ENCODE results near the gene PTGES3L. TPM values are rescaled to one million over a fixed set of nuclear protein-coding genes. Genes with fewer than 3 reads are reported as not detected.
A peak's percentile ranks its signal among the peaks of the same experiment; 100 is the strongest.

The PTGES3L gene
- total and polyA plus RNA-seq, 2 of the 13 experiments (the other 11 are each of a cell fraction or from before 2014, with no cell fraction given) = 1.2 to 2.9 TPM

DNA sequence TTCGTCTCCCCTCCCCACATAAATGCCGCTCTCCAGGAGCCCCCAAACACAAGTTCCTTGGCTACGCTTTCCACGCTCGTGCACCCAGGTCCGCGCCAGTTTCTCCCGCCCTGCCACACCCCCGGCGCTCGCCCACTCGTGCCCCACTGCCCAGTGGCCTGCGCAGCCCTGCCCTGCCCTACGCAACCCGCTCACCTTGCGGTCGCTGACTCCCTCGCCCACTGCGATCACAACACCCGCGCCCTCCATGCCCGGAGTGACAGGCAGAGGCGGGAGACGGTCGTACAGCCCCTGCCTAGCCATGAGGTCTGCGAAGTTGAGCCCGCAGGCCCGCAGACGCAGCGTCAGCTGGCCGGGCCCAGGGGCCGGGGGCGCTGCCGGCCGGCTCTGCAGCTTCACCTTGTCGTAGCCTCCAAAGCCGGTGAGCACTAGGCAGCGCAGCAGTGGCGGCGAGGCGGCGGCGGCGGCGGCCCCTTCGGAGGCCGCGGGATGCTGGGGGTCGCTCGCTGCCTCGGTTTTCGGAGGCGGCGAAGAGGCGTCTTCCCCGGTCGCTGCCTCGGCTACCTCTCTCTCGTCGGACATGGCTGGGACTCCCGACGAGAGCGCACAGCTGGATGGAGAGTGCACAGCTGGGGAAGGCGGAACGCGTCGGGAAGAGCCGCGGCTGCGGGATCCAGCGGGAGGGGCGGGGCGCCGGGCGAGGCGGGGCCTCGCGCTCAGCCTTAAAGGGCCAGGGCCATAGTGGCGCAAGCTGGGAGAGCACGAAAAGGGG is 42.0 kb upstream of the PTGES3L start, which contains the start of gene VAT1 (continued):
- TF ChIP-seq, protein P1, sequence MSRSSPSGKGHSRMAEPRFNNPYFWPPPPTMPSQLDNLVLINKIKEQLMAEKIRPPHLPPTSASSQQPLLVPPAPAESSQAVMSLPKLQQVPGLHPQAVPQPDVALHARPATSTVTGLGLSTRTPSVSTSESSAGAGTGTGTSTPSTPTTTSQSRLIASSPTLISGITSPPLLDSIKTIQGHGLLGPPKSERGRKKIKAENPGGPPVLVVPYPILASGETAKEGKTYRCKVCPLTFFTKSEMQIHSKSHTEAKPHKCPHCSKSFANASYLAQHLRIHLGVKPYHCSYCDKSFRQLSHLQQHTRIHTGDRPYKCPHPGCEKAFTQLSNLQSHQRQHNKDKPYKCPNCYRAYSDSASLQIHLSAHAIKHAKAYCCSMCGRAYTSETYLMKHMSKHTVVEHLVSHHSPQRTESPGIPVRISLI (CRISPR knock-in tag; IDR thresholded peaks at IDR 0.05; ENCODE audit: borderline replicate concordance) = 0 out of 2 replicates have a peak, but pooled peaks have one; percentile 16
- TF ChIP-seq RFXAP (CRISPR knock-in tag; IDR thresholded peaks at IDR 0.05; ENCODE audit: borderline replicate concordance) (peak; percentile 48; the same call in 1 of the 2 replicates), FOXO4 (CRISPR knock-in tag; conservative IDR thresholded peaks at IDR 0.05) (peak; percentile 98; the same call in 1 of the 2 replicates), ARID4A (CRISPR knock-in tag; IDR thresholded peaks at IDR 0.05; ENCODE audit: borderline replicate concordance) (peak; percentile 97), TEAD2 (CRISPR knock-in tag; IDR thresholded peaks at IDR 0.05) (peak; percentile 20; the same call in 1 of the 2 replicates), ZNF839 (CRISPR knock-in tag; IDR thresholded peaks at IDR 0.05; ENCODE audit: borderline replicate concordance) (peak; percentile 39; the same call in 1 of the 2 replicates), ZNF326 (CRISPR knock-in tag; IDR thresholded peaks at IDR 0.05; ENCODE audit: borderline replicate concordance) (no peak), ZNF550 (CRISPR knock-in tag; IDR thresholded peaks at IDR 0.05; ENCODE audit: borderline replicate concordance) (no peak), ATM (IDR thresholded peaks at IDR 0.05; ENCODE audit: borderline replicate concordance) (no peak), ZNF205 (CRISPR knock-in tag; IDR thresholded peaks at IDR 0.05) (peak; percentile 19; the same call in 1 of the 2 replicates), EED (CRISPR knock-in tag; IDR thresholded peaks at IDR 0.05) (peak; percentile 93; the same call in 1 of the 2 replicates), DNMT1 (CRISPR knock-in tag; IDR thresholded peaks at IDR 0.05) (peak; percentile 71; the same call in 1 of the 2 replicates), SP1 (IDR thresholded peaks at IDR 0.05) (no peak), SP1 (CRISPR knock-in tag; IDR thresholded peaks at IDR 0.05) (peak; percentile 65), ZNF282 (IDR thresholded peaks at IDR 0.05; ENCODE audit: partially characterized antibody) (no peak), ISL2 (CRISPR knock-in tag; IDR thresholded peaks at IDR 0.05) (peak; percentile 57), ZBTB38 (CRISPR knock-in tag; IDR thresholded peaks at IDR 0.05) (peak; percentile 84; the same call in 1 of the 2 replicates), GPN1 (CRISPR knock-in tag; IDR thresholded peaks at IDR 0.05; ENCODE audit: borderline replicate concordance) (no peak; the same call in 1 of the 2 replicates), NFKBIZ (CRISPR knock-in tag; IDR thresholded peaks at IDR 0.05) (no peak), CCAR2 (optimal IDR thresholded peaks at IDR 0.05; ENCODE audit: low read depth, low read length) (no peak), ZNF253 (CRISPR knock-in tag; IDR thresholded peaks at IDR 0.05; ENCODE audit: borderline replicate concordance) (peak; percentile 37; the same call in 1 of the 2 replicates)
- TF ChIP-seq, protein P2, sequence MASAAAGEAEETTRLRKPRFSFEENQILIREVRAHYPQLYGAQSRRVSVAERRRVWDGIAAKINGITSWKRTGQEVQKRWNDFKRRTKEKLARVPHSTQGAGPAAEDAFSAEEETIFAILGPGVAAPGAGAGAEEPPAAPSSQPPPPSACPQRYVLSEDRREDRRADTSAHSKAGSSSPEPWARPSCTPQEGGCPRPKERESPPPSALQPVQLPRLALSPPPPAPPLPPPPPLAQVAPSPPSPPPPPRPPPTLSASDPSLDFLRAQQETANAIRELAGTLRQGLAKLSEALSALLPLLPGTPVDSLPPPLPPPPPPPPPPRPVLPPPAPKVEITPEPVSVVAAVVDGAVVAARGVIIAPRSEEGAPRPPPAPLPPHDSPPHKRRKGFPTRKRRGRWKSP (CRISPR knock-in tag; IDR thresholded peaks at IDR 0.05) = peak; percentile 88

Data from HepG2 (cell line).